ENCODE data around the gene GALNT13.

Gene GALNT13

GRCh38 chr2:154289870-154290269, 418.1 kb downstream of the GALNT13 start:
- H3K4me3 ChIP-seq (ENCODE audit: low read depth, low read length), result no peak overlapping the region

DNA sequence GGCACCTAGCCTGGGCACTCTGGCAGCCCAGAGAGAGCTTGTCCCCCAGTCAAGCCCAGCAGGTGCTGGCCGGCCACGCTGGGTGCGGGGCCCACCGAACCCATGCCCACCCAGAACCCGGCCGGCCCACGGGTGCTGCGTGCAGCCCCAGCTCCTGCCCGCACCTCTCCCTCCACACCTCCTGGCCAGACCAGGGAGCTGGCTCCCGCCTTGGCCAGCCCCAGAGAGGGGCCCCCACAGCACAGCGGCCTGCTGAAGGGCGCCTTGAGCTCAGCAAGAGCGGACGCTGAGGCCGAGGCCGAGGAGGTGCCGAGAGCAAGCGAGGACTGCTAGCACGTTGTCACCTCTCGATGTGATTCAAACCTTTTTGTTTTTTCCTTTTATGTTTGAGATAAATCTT, 419.8 kb downstream of the GALNT13 start:
- H3K4me3 ChIP-seq (ENCODE audit: low read depth, low read length), result no peak overlapping the region

GRCh38 chr2:154291927-154292326, 420.2 kb downstream of the GALNT13 start:
- no peak overlapping the region for H3K4me3 ChIP-seq (ENCODE audit: low read depth, low read length)

DNA sequence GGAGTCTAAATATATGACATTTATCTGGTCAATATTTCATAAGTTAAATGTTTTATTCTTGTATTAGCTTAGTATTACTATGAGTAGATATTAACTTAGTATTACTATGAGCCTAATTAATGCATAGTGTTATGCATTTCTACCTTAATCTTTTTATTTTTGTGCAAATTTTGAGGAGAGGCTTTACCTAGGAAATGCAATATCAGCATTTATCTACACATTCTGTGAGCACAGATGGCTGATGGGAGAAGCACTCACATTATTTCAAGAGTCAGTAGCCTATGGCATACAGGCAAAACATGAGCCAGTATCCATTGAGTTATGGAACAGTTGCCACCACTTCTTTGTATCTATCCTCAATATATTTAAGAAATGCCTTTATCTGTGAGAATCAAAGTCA, 422.1 kb downstream of the GALNT13 start:
- H3K4me3 ChIP-seq (ENCODE audit: low read depth, low read length), result no peak overlapping the region

DNA sequence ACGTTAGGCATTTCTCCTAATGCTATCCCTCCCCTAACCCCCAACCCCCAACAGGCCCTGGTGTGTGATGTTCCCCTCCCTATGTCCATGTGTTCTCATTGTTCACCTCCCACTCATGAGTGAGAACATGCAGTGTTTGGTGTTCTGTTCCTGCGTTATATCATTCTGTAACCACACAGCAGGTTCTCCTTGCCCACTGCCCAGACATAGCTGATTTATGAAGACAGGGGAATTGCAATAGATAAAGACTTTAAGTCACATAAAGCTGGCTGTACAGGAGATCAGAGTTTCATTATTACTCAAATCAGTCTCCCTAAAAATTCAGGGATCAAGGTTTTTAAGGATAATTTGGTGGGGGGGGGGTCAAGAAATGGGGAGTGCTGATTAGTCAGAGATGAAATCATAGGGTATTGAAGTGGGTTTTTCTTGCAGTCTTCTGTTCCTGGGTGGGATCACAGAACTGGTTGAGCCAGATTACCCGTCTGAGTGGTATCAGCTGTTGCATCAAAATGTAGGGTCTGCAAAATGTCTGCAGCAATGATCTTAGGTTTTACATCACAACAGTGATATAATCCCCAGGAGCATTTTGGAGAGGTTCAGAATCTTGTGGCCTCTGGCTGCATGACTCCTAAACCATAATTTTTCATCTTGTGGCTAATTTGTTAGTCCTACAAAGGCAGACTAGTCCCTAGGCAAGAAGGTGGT, 434.7 kb downstream of the GALNT13 start:
- H3K4me3 ChIP-seq (ENCODE audit: low read depth, low read length), result no peak overlapping the region

- no peak overlapping the region for H3K4me3 ChIP-seq (ENCODE audit: low read depth, low read length)
These were observed 435.3 kb downstream of the GALNT13 start for GRCh38 chr2:154307007-154307406.

DNA sequence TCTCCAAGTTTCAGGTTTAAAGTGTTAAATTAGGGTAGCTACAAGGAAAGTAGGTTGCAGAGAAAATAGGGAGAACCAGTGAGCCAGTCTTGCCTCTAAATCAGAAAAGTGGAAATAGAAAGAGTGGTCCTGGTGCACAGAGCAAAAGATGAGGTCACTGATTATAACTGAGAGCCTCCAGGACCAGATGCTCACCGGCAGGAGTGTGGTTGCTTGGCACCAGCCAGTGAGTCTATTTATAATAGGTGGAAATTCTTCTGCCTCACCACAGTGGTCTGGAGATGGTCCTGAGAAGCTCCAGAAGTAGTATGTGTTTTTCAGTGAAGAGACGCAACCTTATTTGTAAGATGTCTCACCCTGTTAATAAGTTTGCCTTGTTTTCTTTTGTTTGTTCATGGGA, 452.9 kb downstream of the GALNT13 start:
- H3K4me3 ChIP-seq (ENCODE audit: low read depth, low read length), result no peak overlapping the region

- H3K4me3 ChIP-seq (ENCODE audit: low read depth, low read length), result no peak overlapping the region
These were observed 457.8 kb downstream of the GALNT13 start for GRCh38 chr2:154329510-154329909.

DNA sequence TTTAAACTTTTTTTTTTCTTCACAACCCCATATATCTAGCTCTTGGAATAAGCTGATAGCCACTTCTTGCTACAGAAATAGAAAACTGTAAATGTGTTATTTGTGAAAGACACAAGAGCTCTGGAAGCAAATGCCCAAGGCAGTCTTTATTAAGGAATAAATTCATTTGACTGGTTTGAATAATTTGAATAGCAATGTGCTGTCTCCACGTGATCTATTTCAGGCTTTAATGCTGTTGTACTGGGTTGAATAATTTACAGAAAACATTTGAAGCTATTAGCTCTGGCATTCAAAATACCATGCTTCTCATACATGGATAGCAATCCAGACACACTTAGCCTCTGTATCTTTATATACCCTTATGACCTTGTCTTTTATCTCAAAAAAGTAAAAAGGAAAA, 460.1 kb downstream of the GALNT13 start:
- no peak overlapping the region for H3K4me3 ChIP-seq (ENCODE audit: low read depth, low read length)

DNA sequence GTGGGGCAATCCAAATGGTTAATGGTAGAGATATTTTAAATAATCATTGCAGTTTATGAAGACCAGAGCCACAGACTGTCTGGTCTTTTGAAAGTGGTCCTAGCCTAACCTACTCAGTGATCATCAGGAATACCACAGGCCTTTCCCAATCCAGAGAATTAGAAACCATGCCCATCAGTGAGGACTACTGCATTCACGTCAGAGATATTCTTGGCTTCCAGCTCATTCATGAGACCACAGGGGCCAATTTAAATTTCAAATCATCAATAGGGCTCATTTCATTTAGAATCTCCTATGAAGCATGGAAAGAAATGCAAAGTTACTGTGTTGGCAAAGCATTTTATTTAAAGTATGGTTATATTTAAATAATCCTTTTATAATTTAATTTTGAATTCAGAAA, 464.5 kb downstream of the GALNT13 start:
- no peak overlapping the region for H3K4me3 ChIP-seq (ENCODE audit: low read depth, low read length)

DNA sequence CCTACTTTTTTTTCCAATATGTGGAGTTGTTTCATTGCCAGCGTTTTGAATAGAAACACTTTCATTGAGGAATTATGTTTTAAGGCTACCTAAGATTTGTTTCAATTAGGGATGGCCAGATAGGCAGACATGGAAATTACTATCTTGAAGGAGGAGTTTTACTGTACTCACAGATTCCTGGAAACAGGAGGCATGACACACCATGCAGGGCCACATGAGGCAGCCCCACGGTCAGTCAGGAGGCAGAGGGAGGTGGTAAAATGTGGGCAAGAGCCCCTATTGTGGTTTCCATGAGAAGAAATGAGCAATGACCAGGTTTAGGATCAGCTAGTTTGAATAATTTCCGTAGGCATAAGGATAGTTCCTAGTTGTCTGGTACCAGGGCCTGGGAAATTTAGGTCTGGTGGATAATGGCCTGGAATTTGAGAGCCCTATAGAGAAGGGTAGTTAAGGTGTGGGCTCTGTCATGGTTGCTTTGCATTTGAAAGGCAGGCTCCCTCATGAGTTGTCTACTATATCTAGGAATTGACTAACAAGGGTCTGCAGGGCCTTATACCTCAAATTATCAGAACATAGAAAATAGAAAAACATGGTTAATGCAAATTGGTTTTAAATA, 466.7 kb downstream of the GALNT13 start:
- no peak overlapping the region for H3K4me3 ChIP-seq (ENCODE audit: low read depth, low read length)

DNA sequence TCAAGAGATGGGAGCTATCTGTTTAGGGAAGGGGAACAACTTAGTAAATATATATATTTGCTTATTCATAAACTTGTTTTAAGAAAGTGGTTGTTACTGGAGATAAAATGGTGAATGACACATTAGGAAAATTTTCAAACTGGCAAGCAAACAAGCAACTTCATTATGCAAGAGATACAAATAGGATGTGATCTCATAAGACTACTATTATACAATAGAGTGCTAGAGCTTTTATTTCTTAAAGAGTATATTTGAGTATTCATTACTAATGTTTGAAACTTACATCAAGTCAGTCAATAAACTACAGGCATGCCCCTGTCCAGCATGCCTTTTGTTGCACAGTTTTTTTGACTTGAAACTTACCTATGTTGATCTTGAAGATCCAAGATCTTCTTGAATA, 471.6 kb downstream of the GALNT13 start:
- no peak overlapping the region for H3K4me3 ChIP-seq (ENCODE audit: low read depth, low read length)

DNA sequence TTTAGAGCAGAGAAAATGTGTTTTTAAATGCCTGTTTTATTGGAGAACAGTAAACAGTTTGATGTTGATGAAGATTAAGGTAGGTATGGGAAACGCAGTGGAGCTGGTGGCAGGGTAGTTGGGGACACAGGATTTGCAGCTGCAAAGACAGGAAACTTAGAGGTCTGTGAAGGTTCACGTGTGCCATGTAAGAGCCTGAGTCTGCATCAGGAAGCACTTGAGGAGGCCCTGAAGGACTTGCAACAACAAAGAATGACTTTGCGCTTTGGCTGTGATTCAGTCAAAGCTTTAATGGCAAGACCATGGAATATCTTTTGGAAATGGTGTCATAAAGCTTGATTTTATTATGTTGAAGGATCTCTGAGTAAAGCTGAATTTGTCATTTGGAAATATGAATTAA, 479.2 kb downstream of the GALNT13 start:
- H3K4me3 ChIP-seq (ENCODE audit: low read depth, low read length), result no peak overlapping the region

GRCh38 chr2:154361276-154361675, 489.6 kb downstream of the GALNT13 start:
- no peak overlapping the region for H3K4me3 ChIP-seq (ENCODE audit: low read depth, low read length)

- H3K4me3 ChIP-seq (ENCODE audit: low read depth, low read length), result no peak overlapping the region
These were observed 496.4 kb downstream of the GALNT13 start for GRCh38 chr2:154368153-154368552.

- H3K4me3 ChIP-seq (ENCODE audit: low read depth, low read length), result no peak overlapping the region
These were observed 499.2 kb downstream of the GALNT13 start for GRCh38 chr2:154370873-154371272.

DNA sequence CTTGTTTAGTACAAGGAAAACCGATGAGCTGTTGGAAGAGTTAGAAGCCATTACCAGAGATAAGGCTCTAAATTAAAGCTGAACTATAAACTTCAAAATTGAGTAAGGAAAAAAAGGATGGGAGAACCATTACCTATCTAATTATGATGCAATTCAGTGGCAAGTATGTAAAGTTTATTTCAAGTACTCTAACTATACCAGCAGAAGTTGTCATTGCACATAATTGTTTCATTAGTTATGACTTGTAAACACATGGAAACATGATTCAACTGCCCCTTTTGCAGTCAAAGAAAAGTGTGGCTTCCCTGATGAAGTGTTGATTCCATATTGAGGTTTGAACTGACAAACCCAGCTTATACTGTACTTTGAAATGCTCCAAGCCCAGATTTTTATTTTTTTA, 502.7 kb downstream of the GALNT13 start:
- H3K4me3 ChIP-seq (ENCODE audit: low read depth, low read length), result no peak overlapping the region

GRCh38 chr2:154375579-154375931, 503.8 kb downstream of the GALNT13 start:
- no peak overlapping the region for H3K4me3 ChIP-seq (ENCODE audit: low read depth, low read length)

DNA sequence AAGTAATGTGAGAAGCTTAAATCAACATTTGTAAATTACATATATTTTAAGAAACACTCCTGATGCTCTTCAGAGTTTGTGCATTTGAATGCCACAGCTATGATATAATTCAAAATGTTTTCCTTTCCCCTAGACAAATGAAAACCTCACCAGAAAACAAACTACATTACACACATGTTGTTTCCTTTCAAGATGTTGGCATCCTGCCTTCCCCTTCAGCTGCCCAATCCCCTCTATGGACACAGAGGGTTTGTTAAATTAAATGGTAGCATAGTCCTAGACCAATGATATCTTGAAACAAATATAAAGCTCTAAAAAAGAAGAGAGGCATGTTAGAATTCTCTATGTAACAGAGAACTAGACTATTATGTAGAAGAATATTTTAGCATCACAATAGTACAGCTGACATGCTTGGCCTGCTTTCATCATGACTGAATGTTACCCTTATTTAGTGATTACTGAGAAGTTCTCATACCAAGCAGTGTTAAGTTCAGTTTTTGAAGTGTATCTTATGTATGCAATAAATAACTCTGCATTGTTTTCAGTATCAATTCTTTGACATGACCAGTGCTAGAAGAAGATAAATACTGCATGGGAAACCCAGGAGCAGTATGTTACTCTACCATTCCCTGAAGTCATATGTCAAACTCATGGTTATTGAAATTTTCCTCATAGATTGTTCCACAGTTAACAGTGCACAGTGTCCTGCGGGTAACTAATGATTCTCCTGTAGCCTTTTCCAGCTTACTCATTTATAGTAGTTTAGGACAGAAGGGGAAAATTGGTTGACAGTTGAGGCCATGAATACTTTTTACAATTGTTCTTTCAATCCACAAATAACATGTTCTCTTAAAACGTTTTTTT, 510.4 kb downstream of the GALNT13 start:
- no peak overlapping the region for H3K4me3 ChIP-seq (ENCODE audit: low read depth, low read length)

DNA sequence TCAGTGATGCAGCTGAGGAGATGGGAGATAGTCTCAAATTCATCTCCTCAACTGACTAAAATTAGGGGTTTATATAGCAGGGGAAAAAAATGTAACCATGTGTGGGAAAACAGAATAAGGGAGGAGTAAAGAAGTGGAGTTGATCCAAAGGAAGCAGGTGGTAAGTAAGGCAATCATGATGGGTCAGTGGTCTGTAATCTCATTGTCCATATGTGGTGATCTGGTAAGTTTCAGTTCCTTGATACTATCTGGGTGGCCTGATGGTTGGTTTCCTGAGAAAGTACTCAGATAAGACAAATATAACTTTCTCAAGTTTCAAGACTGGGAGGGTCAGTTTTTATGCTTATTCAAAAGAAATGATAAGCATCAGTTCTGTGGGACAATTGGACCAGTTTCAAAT, 514.5 kb downstream of the GALNT13 start:
- no peak overlapping the region for H3K4me3 ChIP-seq (ENCODE audit: low read depth, low read length)

- no peak overlapping the region for H3K4me3 ChIP-seq (ENCODE audit: low read depth, low read length)
These were observed 519.3 kb downstream of the GALNT13 start for GRCh38 chr2:154391051-154391450.

- no peak overlapping the region for H3K4me3 ChIP-seq (ENCODE audit: low read depth, low read length)
These were observed 520.5 kb downstream of the GALNT13 start for GRCh38 chr2:154392256-154392655.
